ENCODE data around the gene NRDE2. TPM values are rescaled to one million over a fixed set of nuclear protein-coding genes. Genes with fewer than 3 reads are reported as not detected.

Gene NRDE2
- total RNA-seq, 4 donors from 2014 or later = 7.8 to 28.0 (median 11.2) TPM

- TF ChIP-seq EP300 (IDR thresholded peaks at IDR 0.05) = no peak
- no peak for TF ChIP-seq CTCF (IDR thresholded peaks at IDR 0.05)
- no peak for TF ChIP-seq POLR2A (IDR thresholded peaks at IDR 0.05)
- no peak for TF ChIP-seq POLR2AphosphoS5 (IDR thresholded peaks at IDR 0.05)
- no peak overlapping the region for H3K4me3 ChIP-seq
- peaks cover 2 to 96% of the 10 kb centered on the region in 2 donors for H3K36me3 ChIP-seq
- no peak overlapping the region for H3K27ac ChIP-seq
- no peak for ATAC-seq
- H3K9me3 ChIP-seq = no peaks in the 10 kb centered on the region
- 96 to 100% methylated on average over 3 to 8 of the region's 9 CpGs for WGBS, 2 donors (ENCODE audit: low coverage in 1 of 2)
- no peaks in the 10 kb centered on the region for H3K4me1 ChIP-seq
- no peaks in the 10 kb centered on the region for H3K27me3 ChIP-seq
Observed at GRCh38 chr14:90266441-90267154, 65.1 kb downstream of the NRDE2 start.

GRCh38 chr14:90263748-90264449 lies 67.8 kb downstream of the NRDE2 start:
- WGBS, 2 donors (ENCODE audit: low coverage in 1 of 2) = 70 to 76% methylated on average over 4 to 6 of the region's 8 CpGs
- Histone ChIP-seq H3K27me3 (no peaks in the 10 kb centered on the region), H3K36me3 (peaks cover 8 to 93% of the 10 kb centered on the region in 2 donors), H3K4me3 (no peak overlapping the region), H3K9me3 (no peaks in the 10 kb centered on the region), H3K4me1 (no peaks in the 10 kb centered on the region), H3K27ac (no peak overlapping the region)
- no peak for TF ChIP-seq EP300 (IDR thresholded peaks at IDR 0.05)
- no peak for TF ChIP-seq POLR2A (IDR thresholded peaks at IDR 0.05)
- no peak for TF ChIP-seq POLR2AphosphoS5 (IDR thresholded peaks at IDR 0.05)
- TF ChIP-seq CTCF (IDR thresholded peaks at IDR 0.05) = no peak
- ATAC-seq = no peak

- WGBS, 2 donors (ENCODE audit: low coverage in 1 of 2) = 0% methylated on average over 22 of the region's 55 CpGs
- Histone ChIP-seq H3K9me3 (no peaks in the 10 kb centered on the region), H3K27me3 (peaks cover 8% of the 10 kb centered on the region), H3K4me1 (peaks cover 5 to 18% (median 8%) of the 10 kb centered on the region in 3 donors), H3K4me3 (peak within 1 kb of the TSS; percentile 92 to 94), H3K36me3 (peaks cover 8 to 24% of the 10 kb centered on the region in 2 donors), H3K27ac (peak within 1 kb of the TSS; percentile 57 to 84 (median 79))
- TF ChIP-seq POLR2AphosphoS5 (IDR thresholded peaks at IDR 0.05) = peak; percentile 95
- TF ChIP-seq CTCF (IDR thresholded peaks at IDR 0.05) = peak in 1 of 4 experiments; percentile 25
- no peak for TF ChIP-seq EP300 (IDR thresholded peaks at IDR 0.05)
- TF ChIP-seq POLR2A (IDR thresholded peaks at IDR 0.05) = peak; percentile 16 to 44
- peak; percentile 98 for ATAC-seq
Observed at GRCh38 chr14:90256354-90257131, 75.2 kb downstream of the NRDE2 start, which contains the start of gene PSMC1. Gene PSMC1, plus strand, starts transcription at chr14:90256553. Its CDS starts 45 bp downstream, at chr14:90256598.

- Histone ChIP-seq H3K4me1 (peaks cover 5 to 18% (median 8%) of the 10 kb centered on the region in 3 donors), H3K27ac (peak overlapping the region in 2 of 4 donors; percentile 82 to 84), H3K9me3 (no peaks in the 10 kb centered on the region), H3K36me3 (peaks cover 6 to 18% of the 10 kb centered on the region in 2 donors), H3K4me3 (peak overlapping the region; percentile 92 to 94), H3K27me3 (peaks cover 8% of the 10 kb centered on the region)
- TF ChIP-seq POLR2A (IDR thresholded peaks at IDR 0.05) (no peak), EP300 (IDR thresholded peaks at IDR 0.05) (no peak), CTCF (IDR thresholded peaks at IDR 0.05) (no peak), POLR2AphosphoS5 (IDR thresholded peaks at IDR 0.05) (no peak)
- WGBS, 2 donors (ENCODE audit: low coverage in 1 of 2) = 38 to 62% methylated on average over 1 of the region's 1 CpG
- no peak for ATAC-seq
Observed at GRCh38 chr14:90255871-90256270, 75.9 kb downstream of the NRDE2 start.

Data from gastroesophageal sphincter (tissue), 4 donors.